Endothelial cell of umbilical vein (primary cell): ENCODE data around the gene SLC12A8. TPM values are rescaled to one million over a fixed set of nuclear protein-coding genes. Genes with fewer than 3 reads are reported as not detected.

Experiments used
- BruUV-seq: library from RNA; stranded (reverse); fragments of 400-500 nt; replicated peaks from 2 replicates; lab custom pipeline; 2021; lab: Mats Ljungman, UMichigan
- CTCF ChIA-PET: fragments of 300-600, 350-600 bp; sonication (Branson Sonifier 250); formaldehyde crosslinking; loops from one replicate; lab custom pipeline; 2021; ENCODE audit warnings: antibody characterized with exemption, inconsistent platforms; lab: Charles Lee
- POLR2A ChIA-PET: fragments of 300-600, 350-600 bp; sonication (Branson Sonifier 250); formaldehyde crosslinking; loops from one replicate; lab custom pipeline; 2021; ENCODE audit warnings: antibody characterized with exemption, inconsistent platforms; lab: Charles Lee
- DNase-seq: peaks from one replicate; pipeline ENCODE4 v3.0.0-alpha.2; 2011; ENCODE audit warnings: low read depth, low spot score
- FAIRE-seq: peaks from 2 replicates; lab custom pipeline; 2011; peaks lifted over from hg19 to GRCh38; lab: Jason Lieb, UNC
- H2AFZ ChIP-seq: 2 replicates; pipeline ENCODE4 v1.6.0; 2012; ENCODE audit warnings: low read depth, low read length, control low read depth, inconsistent platforms
- H3K27ac ChIP-seq: 2 replicates; pipeline ENCODE4 v1.5.1; 2011; ENCODE audit warnings: low read depth, mild to moderate bottlenecking, control low read depth, low read length, moderate library complexity; ENCODE audit not compliant: insufficient read depth
- H3K27me3 ChIP-seq, 2 experiments: 2 replicates each; pipeline versions ENCODE4 v1.6.0 to v1.6.1; 2011; ENCODE audit warnings: low read length in 2 of 2, mixed read lengths in 1 of 2; ENCODE audit not compliant: control insufficient read depth in 2 of 2, insufficient read depth in 2 of 2
- H3K36me3 ChIP-seq, 2 experiments: 2 replicates in 1 of 2; 3 replicates in 1 of 2; pipeline ENCODE4 v1.5.1; 2011; ENCODE audit warnings: low read length in 2 of 2, mild to moderate bottlenecking in 1 of 2, moderate library complexity in 1 of 2; ENCODE audit not compliant: control insufficient read depth in 2 of 2, insufficient read depth in 2 of 2; ENCODE audit errors: extremely low read depth in 1 of 2
- H3K4me1 ChIP-seq: 3 replicates; pipeline ENCODE4 v1.5.1; 2011; ENCODE audit warnings: mild to moderate bottlenecking, low read length; ENCODE audit not compliant: control insufficient read depth, insufficient read depth; ENCODE audit errors: extremely low read depth
- H3K4me2 ChIP-seq: 2 replicates; pipeline ENCODE4 v1.6.1; 2011; ENCODE audit warnings: low read length, control low read depth, mixed read lengths; ENCODE audit not compliant: insufficient read depth
- H3K4me3 ChIP-seq, 3 experiments: fragments of 200-600 bp in 1 of 3; sonication (generic), shearing (Covaris generic) in 1 of 3; replicated peaks in 1 of 3; 2 replicates each; pipeline ENCODE4 v1.5.1; 2011 to 2016; ENCODE audit warnings: control low read depth in 3 of 3, low read length in 3 of 3, mild to moderate bottlenecking in 2 of 3, inconsistent platforms in 1 of 3, low read depth in 1 of 3, moderate library complexity in 1 of 3; ENCODE audit not compliant: insufficient read depth in 1 of 3
- H3K79me2 ChIP-seq: 2 replicates; pipeline ENCODE4 v1.6.0; 2012; ENCODE audit warnings: low read length, inconsistent platforms; ENCODE audit not compliant: control insufficient read depth, insufficient read depth
- H3K9ac ChIP-seq: replicated peaks from 2 replicates; pipeline ENCODE3; 2011; ENCODE audit warnings: low read length, control low read depth; ENCODE audit not compliant: insufficient read depth; ENCODE audit errors: extremely low read depth
- H3K9me1 ChIP-seq: replicated peaks from 3 replicates; pipeline ENCODE4 v1.6.0; 2011; ENCODE audit warnings: mild to moderate bottlenecking, low read length; ENCODE audit not compliant: control insufficient read depth, insufficient read depth; ENCODE audit errors: extremely low read depth
- H3K9me3 ChIP-seq: replicated peaks from 2 replicates; pipeline ENCODE4 v1.5.1; 2012; ENCODE audit warnings: low read length, inconsistent platforms; ENCODE audit not compliant: control insufficient read depth, insufficient read depth
- H4K20me1 ChIP-seq: replicated peaks from 2 replicates; pipeline ENCODE3; 2011; ENCODE audit warnings: mild to moderate bottlenecking, low read length; ENCODE audit not compliant: control insufficient read depth, insufficient read depth; ENCODE audit errors: extremely low read depth
- EZH2 ChIP-seq: IDR thresholded peaks from 2 replicates; pipeline ENCODE4 v1.6.1; 2012; ENCODE audit warnings: borderline replicate concordance, low read depth, mild to moderate bottlenecking, moderate library complexity, low read length, inconsistent platforms; ENCODE audit not compliant: severe bottlenecking
- FOS ChIP-seq: IDR thresholded peaks from 2 replicates; pipeline ENCODE4 v1.6.1; 2011; ENCODE audit warnings: mild to moderate bottlenecking, low read length, moderate library complexity, borderline replicate concordance; ENCODE audit not compliant: insufficient read depth
- GATA2 ChIP-seq: IDR thresholded peaks from 2 replicates; pipeline ENCODE4 v1.7.0; 2011; ENCODE audit warnings: low read depth, mild to moderate bottlenecking, moderate library complexity, mixed read lengths, low read length; ENCODE audit not compliant: insufficient read length, insufficient read depth
- JUN ChIP-seq: IDR thresholded peaks from 2 replicates; pipeline ENCODE4 v1.6.1; 2011; ENCODE audit warnings: borderline replicate concordance, low read depth; ENCODE audit not compliant: insufficient read length, insufficient read depth
- MYC ChIP-seq: IDR thresholded peaks from one replicate; pipeline ENCODE4 v1.6.1; 2011; ENCODE audit warnings: mild to moderate bottlenecking, low read depth, low read length
- POLR2A ChIP-seq: IDR thresholded peaks from 2 replicates; pipeline ENCODE4 v1.6.1; 2012; ENCODE audit warnings: low read depth, mild to moderate bottlenecking, control low read depth, low read length
- POLR2AphosphoS5 ChIP-seq: IDR thresholded peaks from 2 replicates; pipeline ENCODE4 v1.6.1; 2012; ENCODE audit warnings: low read depth, mild to moderate bottlenecking, control low read depth, low read length, moderate library complexity; ENCODE audit not compliant: insufficient read depth
- dilution Hi-C: fragments of 300-500 bp; cut with MboI; formaldehyde crosslinking; loops from one replicate; pipeline ENCODE4 v1.15.0; 2019; ENCODE audit warnings: low sequenced_read_pairs; ENCODE audit not compliant: extremely low pct_ligation_motif_present
- intact Hi-C: fragments of 100-400 bp; cut with micrococcal nuclease; formaldehyde crosslinking; loops from one replicate; pipeline ENCODE4 v1.10.0; 2022
- polyA plus RNA-seq, 4 experiments: library from polyadenylated mRNA; depleted of rRNA in 3 of 4; stranded (reverse) in 3 of 4; unstranded in 1 of 4; fragments of >200 nt; gene quantifications; 2 replicates each; pipeline versions ENCODE4 v1.2.1 to v1.2.3, GENCODE V29; 2011 to 2012; ENCODE audit warnings: missing spikeins in 1 of 4
- total RNA-seq: library from RNA; stranded (reverse); gene quantifications from 2 replicates; pipeline ENCODE4 v1.2.3, GENCODE V29; 2021
- TF ChIP-seq, protein P1 (sequence below), 2 donors: IDR thresholded peaks; 1 replicate in 1 of 2; 2 replicates in 1 of 2; pipeline ENCODE4 v1.5.1; 2011; ENCODE audit warnings: low read length in 2 of 2, mild to moderate bottlenecking in 2 of 2, moderate library complexity in 2 of 2, control low read depth in 1 of 2, inconsistent platforms in 1 of 2, low read depth in 1 of 2; ENCODE audit not compliant: insufficient read depth in 1 of 2; ENCODE audit errors: extremely low read depth in 1 of 2
- TF ChIP-seq, protein P2 (sequence below): IDR thresholded peaks from 2 replicates; pipeline ENCODE4 v1.6.1; 2011; ENCODE audit not compliant: insufficient read depth, insufficient read length

The SLC12A8 gene
- total and polyA plus RNA-seq, 2 donors (not counting 3 experiments of a cell fraction or from before 2014, with no cell fraction given): 0.86 to 0.90 TPM

DNA sequence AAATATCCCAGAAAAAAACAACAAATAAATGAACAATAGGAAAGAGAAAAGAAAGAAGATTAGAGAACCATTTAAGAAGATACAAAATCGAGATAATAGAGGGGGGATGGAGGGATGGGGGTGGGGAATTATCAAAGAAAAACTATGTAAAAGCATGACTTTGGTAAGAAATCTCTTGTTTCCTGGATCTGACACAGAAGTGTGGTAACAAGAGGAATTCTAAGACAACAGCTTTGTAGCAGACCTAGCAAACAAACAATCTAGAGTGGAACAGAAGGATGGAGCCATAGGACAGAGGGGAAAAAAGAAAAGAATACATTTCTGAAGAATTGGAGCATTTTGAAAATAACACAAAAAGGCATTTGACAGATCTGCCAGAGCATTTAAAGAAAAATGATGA is 107.4 kb downstream of the SLC12A8 start:
- Histone ChIP-seq H3K27ac (no peak overlapping the region), H3K9ac (no peak overlapping the region), H3K4me2 (no peak overlapping the region), H3K27me3 (no peaks in the 10 kb centered on the region), H4K20me1 (no peaks in the 10 kb centered on the region), H2AFZ (no peak overlapping the region), H3K9me3 (no peaks in the 10 kb centered on the region), H3K79me2 (no peaks in the 10 kb centered on the region), H3K4me3 (no peak overlapping the region), H3K36me3 (no peaks in the 10 kb centered on the region), H3K4me1 (peaks cover 5% of the 10 kb centered on the region), H3K9me1 (no peaks in the 10 kb centered on the region)
- no TSS peak for BruUV-seq
- no peak for FAIRE-seq
- TF ChIP-seq, protein P1, sequence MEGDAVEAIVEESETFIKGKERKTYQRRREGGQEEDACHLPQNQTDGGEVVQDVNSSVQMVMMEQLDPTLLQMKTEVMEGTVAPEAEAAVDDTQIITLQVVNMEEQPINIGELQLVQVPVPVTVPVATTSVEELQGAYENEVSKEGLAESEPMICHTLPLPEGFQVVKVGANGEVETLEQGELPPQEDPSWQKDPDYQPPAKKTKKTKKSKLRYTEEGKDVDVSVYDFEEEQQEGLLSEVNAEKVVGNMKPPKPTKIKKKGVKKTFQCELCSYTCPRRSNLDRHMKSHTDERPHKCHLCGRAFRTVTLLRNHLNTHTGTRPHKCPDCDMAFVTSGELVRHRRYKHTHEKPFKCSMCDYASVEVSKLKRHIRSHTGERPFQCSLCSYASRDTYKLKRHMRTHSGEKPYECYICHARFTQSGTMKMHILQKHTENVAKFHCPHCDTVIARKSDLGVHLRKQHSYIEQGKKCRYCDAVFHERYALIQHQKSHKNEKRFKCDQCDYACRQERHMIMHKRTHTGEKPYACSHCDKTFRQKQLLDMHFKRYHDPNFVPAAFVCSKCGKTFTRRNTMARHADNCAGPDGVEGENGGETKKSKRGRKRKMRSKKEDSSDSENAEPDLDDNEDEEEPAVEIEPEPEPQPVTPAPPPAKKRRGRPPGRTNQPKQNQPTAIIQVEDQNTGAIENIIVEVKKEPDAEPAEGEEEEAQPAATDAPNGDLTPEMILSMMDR (IDR thresholded peaks at IDR 0.05; ENCODE audit: extremely low read depth in 1 of 2, insufficient read depth in 1 of 2, low read depth in 1 of 2, low read length in 2 of 2): no peak
- no peak for TF ChIP-seq JUN
- TF ChIP-seq POLR2AphosphoS5: no peak
- TF ChIP-seq POLR2A: no peak
- no peak for TF ChIP-seq MYC
- TF ChIP-seq GATA2: no peak
- no peak for TF ChIP-seq FOS
- TF ChIP-seq EZH2: no peak
- TF ChIP-seq, protein P2, sequence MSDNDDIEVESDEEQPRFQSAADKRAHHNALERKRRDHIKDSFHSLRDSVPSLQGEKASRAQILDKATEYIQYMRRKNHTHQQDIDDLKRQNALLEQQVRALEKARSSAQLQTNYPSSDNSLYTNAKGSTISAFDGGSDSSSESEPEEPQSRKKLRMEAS: no peak
- POLR2A ChIA-PET: no interaction called here
- no peak for DNase-seq
- dilution Hi-C loops (no loop called here), intact Hi-C loops (no loop called here)
- CTCF ChIA-PET: no interaction called here
